DMS 273 (cell line): Measurements from ENCODE around the gene RNF44.
A peak's percentile ranks its signal among the peaks of the same experiment; 100 is the strongest.
"Not testable (repeated sequence)": the region's sequence is repeated elsewhere in the genome, so short reads cannot be mapped to it uniquely, and the experiment has no call there.

ENCODE experiments used
- DNase-seq: peaks from one replicate; lab custom pipeline; 2025; ENCODE audit not compliant: unreplicated experiment; lab: John Stamatoyannopoulos, UW

The RNF44 gene

GRCh38 chr5:176521286-176521685 is 15.9 kb downstream of the RNF44 start:
- DNase-seq, result no peak

- no peak for DNase-seq
Measured at GRCh38 chr5:176519810-176520720, 17.1 kb downstream of the RNF44 start.

DNA sequence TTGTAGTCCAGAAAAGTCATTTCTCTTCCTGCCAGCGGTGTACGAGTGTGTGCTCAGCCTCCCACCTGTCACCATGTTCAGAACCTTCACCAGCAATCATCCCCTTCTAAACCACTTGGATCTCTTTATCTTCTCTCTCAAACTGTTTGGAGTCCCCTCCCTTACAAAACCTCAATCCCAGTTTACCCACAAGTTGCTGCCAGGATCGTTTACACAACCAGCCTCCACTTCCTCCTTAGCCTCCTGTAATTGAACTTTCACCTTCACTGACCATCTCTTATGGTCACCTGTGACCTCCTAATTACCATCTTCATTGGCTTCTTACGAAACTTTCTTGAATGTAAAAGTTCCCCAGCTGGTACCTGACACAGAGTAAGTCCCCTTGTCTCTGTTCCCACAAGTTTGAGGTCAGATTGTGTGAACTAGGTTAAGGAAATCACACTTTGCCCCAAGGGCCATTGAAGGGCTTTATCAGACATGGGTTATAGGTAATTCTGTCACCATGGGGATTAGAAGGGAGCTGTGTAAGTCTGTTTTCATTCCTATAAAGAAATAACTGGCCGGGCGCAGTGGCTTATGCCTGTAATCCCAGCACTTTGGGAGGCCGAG is 20.0 kb downstream of the RNF44 start:
- DNase-seq, result no peak

DNA sequence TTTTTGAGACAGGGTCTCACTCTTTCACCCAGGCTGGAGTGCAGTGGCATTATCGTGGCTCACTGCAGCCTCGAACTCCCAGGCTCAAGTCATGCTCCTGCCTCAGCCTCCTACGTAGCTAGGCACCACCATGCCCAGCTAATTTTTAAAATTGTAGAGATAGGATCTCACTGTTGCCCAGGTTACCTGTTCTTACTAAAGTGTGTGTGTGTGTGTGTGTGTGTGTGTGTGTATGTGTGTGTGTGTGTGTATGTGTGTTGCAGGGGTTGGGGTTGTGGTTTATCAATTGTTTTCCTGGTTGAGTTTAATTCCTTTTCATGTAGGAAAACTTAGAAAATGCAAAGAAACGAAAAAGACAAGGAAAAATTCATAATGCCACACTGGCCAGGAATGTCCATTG is 21.8 kb downstream of the RNF44 start:
- DNase-seq, result no peak

DNA sequence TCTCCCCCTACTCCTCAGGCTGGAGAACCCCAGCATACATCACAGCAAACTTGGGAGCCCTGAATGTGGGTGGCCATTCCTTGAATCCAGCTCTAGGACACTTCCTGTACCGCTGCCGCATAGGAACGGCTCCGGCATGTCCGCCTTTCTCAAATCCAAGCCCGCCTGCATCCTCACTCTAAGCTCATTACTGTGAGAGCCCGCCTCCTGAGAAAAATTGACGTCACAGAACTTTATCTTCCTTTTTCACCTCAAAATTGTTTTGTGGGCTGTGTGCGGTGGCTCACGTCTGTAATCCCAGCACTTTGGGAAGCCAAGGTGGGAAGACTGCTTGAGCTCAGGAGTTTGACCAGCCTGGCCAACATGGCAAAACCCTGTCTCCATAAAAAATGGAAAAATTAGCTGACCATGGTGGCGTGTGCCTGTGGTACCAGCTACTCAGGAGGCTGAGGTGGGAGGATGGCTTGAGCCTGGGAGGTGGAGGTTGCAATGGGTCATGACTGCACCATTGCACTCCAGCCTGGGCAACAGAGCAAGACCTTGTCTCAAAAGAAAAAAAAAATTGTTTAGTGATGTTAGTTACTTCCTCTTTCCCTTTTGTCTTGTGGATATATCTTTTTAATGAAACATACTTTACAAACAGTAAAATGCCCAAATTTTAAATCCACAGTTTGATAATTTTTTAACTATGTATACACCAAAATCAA is 22.8 kb downstream of the RNF44 start:
- no peak for DNase-seq

- no peak for DNase-seq
Measured at GRCh38 chr5:176513788-176514187, 23.4 kb downstream of the RNF44 start.

DNA sequence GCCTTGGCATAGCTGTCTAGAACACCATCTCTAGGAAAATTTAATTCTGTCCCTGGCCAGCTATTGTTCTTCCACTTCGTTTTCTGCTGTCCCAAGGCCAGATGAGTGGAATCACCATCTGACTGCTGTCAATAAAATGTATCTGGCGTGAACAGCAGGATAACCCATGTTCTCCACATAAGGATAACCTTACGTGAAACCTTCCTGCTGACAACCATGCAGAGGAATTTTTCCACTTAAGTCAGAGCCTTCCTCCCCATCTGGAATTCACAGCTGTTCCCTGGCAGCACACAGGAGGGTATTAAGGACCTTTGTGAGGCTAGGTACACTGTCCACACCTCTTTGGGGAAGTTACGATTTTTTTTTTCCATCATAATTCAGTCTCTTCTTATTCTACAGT is 28.6 kb downstream of the RNF44 start:
- peak; percentile 24 for DNase-seq

GRCh38 chr5:176507911-176508310 is 29.3 kb downstream of the RNF44 start:
- no peak for DNase-seq

DNA sequence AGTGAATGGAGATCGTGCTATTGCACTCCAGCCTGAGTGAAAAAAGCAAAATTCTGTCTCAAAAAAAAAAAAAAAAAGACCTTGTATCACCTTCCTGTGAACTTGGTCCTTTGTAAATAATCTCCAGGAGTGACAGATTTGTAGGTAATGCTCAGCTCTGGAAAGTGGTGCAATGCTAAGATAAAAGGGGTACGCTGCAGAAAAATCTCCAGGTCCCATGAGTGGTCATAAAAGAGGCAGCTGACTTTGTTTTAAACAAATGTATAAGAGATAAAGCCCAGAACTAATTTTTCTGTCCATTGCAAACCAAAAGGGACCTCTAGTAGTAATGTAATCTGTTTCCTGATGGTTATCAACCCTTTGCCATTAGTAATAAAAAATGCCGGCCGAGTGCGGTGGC is 33.7 kb downstream of the RNF44 start:
- DNase-seq, result no peak

DNA sequence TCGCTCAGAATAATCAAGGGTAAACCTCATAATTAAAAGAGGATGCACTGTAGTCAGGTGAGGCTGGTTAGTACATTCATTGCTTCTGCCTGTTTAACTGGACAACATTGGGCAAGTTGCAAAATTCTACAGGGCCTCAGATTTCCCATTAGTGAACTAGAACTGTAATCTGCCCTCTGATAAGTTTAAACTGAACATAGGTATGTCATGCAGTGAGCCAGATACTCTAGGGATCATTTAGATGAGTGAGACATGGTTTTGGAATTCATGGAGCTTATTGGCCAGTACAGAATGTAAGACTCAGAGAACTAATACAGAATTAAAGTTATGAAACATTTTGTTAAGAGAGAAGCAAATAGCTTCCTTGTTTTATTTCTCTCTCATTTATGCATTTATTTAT is 35.9 kb downstream of the RNF44 start:
- no peak for DNase-seq

GRCh38 chr5:176500511-176500910 is 36.7 kb downstream of the RNF44 start:
- no peak for DNase-seq

DNA sequence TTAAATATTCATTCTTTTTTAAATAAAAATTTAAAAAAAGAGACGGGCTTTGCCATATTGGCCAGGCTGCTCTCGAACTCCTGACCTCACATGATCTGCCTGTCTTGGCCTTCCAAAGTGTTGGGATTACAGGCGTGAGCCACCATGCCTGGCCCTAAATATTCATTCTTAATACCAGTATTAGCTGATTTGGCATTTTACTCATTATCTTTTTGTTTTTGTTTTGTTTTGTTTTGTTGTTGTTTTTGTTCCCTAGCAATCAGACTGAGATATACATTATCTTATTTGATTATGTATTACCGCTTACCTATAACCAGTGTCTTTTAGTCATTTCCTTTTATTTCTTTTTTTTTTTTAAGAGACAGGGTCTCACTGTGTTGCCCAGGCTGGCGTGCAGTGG is 37.9 kb downstream of the RNF44 start:
- no peak for DNase-seq

GRCh38 chr5:176497852-176498251 is 39.4 kb downstream of the RNF44 start:
- DNase-seq, result no peak

- no peak for DNase-seq
Measured at GRCh38 chr5:176492431-176492830, 44.8 kb downstream of the RNF44 start.

- no peak for DNase-seq
Measured at GRCh38 chr5:176491901-176492300, 45.3 kb downstream of the RNF44 start.

GRCh38 chr5:176491101-176491502 is 46.1 kb downstream of the RNF44 start:
- DNase-seq, result no peak

DNA sequence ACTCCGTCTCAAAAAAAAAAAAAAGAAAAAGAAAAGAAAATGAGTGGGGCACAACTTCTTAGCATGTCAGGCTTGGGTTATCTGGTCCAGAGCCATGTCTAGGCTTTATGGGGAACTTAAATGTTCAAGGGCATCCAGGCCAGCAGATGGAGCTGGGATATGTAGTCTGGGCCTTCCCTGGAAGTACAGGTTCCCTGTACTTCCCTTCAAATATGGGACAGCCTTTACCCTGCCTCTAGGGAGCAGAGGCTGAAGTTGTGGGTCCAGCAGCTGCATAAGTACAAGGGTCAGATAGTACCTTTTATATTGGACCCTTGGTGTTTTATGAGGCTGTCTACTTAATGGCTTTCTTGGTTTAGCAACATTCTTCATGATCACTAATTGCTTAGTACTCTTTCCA is 46.9 kb downstream of the RNF44 start:
- peak; percentile 14 for DNase-seq

DNA sequence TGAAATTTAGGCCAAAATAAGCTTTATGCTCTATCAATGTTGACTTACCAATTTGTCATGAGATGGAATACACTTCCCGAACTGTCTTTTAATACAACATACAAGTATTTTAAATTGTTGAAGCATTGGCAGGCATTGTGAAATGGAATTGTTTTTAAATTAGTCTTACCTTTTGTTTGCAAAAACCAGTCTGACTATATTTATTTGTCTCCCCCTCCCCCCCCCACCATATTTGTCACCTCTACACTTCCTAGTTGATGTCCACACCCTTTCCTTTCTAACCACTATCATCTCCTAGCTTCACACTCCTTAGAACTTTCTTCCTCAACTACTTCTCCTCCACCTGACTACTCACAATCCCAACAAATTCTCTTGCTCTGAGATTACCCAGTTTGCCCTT is 48.1 kb downstream of the RNF44 start:
- DNase-seq, result no peak

DNA sequence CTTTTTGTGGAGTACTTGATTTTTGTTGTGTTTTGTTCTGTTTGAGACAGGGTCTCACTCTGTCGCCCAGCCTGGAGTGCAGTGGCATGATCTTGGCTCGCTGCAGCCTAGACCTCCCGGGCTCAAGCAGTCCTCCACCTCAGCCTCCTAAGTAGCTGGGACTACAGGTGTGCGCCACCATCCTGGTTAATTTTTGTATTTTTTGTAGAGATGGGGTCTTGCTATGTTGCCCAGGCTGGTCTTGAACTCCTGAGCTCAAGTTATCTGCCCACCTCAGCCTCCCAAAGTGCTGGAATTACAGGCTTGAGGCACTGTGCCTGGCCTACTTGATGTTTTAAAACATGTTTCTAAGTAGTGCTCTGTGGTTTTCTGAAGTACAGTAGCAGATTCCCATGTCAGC is 50.0 kb downstream of the RNF44 start:
- not testable (repeated sequence) for DNase-seq

- DNase-seq, result no peak
Measured at GRCh38 chr5:176486189-176486757, 50.9 kb downstream of the RNF44 start.

GRCh38 chr5:176485176-176485575 is 52.0 kb downstream of the RNF44 start:
- DNase-seq, result no peak

GRCh38 chr5:176481711-176482110 is 55.5 kb downstream of the RNF44 start:
- DNase-seq, result no peak
